Pancreas (tissue), 10 donors: ENCODE data around the gene HIVEP3. TPM values are rescaled to one million over a fixed set of nuclear protein-coding genes. Genes with fewer than 3 reads are reported as not detected.

Experiments
- ATAC-seq, 4 donors: fragments of 200-7000 bp; cut with Tn5 transposase; one replicate each; pipeline versions ENCODE4 v1.8.0 to v1.9.1; 2020; ENCODE audit warnings: mild to moderate bottlenecking in 4 of 4, moderate library complexity in 4 of 4
- DNase-seq, 6 donors: peaks; one replicate each; pipeline ENCODE4 v3.0.0-alpha.2; 2020
- FAIRE-seq: peaks from 2 replicates; lab custom pipeline; 2012; peaks lifted over from hg19 to GRCh38; lab: Jason Lieb, UNC
- H3K27ac ChIP-seq, 4 donors: fragments of 200-600 bp; sonication (generic); 1 replicate in 3 of 4; 2 replicates in 1 of 4; pipeline versions ENCODE4 v1.5.0 to v1.8.0; 2020
- H3K27me3 ChIP-seq, 4 donors: fragments of 200-600 bp; one replicate each; pipeline ENCODE4 v1.8.0; 2021
- H3K36me3 ChIP-seq, 3 donors: fragments of 200-600 bp; sonication (generic) in 1 of 3; one replicate each; pipeline versions ENCODE4 v1.5.0 to v1.8.0; 2020 to 2021
- H3K4me1 ChIP-seq, 3 donors: fragments of 200-600 bp; one replicate each; pipeline ENCODE4 v1.8.0; 2021
- H3K4me3 ChIP-seq, 4 donors: fragments of 200-600 bp; sonication (generic) in 2 of 4; one replicate each; pipeline versions ENCODE4 v1.5.0 to v1.8.0; 2020 to 2021
- H3K9me3 ChIP-seq, 4 donors: fragments of 200-600 bp; one replicate each; pipeline ENCODE4 v1.8.0; 2021
- WGBS, 2 donors: extraction: QIAGEN DNeasy Blood & Tissue Kit; methylation state at CpG; one replicate each; pipeline ENCODE4 v1.1.7; 2013; 5-methylcytosine and 5-hydroxymethylcytosine counted together
- intact Hi-C, 3 donors: fragments of 100-400 bp; cut with DNase I; formaldehyde crosslinking; loops; one replicate each; pipeline versions ENCODE4 v1.11.1 to v1.14.2; 2022
- polyA plus RNA-seq, 2 donors: library from polyadenylated mRNA; stranded (reverse); fragments of 200-250 nt; gene quantifications; one replicate each; pipeline ENCODE4 v1.2.3, GENCODE V29; 2013
- total RNA-seq, 6 donors: library from RNA; stranded (reverse); fragmentation: NEBNext Ultra II Directional in 4 of 6; extraction: Animal tissue kit (Norgen Biotek cat#: 25700) in 4 of 6; gene quantifications; one replicate each; pipeline versions ENCODE4 v1.2.1 to v1.2.4, GENCODE V29; 2021 to 2023
- TF ChIP-seq, protein P1 (sequence below), 4 donors: fragments of 200-600 bp; sonication (generic) in 3 of 4; IDR thresholded peaks; one replicate each; pipeline versions ENCODE4 v1.5.0 to v1.8.0; 2021; ENCODE audit warnings: antibody characterized with exemption in 4 of 4
- donor health status: healthy with polysubstance abuse.
- donor health status: DM: no; HTN: no; CAD: no; lungs with moderate emphysema.
- donor health status: DM: no; HTN: no; CAD: no.
- donor health status: control.
- donor health status: control.
- donor health status: Bipolar disorder and iron deficiency.
- donor health status: DM: yes; HTN: yes; CAD: no.
- donor health status: DM: no; HTN: no; CAD: no.
- donor health status: DM: no; HTN: no; CAD: no.
- donor health status: DM: yes; HTN: yes; CAD: no.

HIVEP3 gene
- total and polyA plus RNA-seq, 8 donors = 2.7 to 5.0 (median 3.1) TPM

DNA sequence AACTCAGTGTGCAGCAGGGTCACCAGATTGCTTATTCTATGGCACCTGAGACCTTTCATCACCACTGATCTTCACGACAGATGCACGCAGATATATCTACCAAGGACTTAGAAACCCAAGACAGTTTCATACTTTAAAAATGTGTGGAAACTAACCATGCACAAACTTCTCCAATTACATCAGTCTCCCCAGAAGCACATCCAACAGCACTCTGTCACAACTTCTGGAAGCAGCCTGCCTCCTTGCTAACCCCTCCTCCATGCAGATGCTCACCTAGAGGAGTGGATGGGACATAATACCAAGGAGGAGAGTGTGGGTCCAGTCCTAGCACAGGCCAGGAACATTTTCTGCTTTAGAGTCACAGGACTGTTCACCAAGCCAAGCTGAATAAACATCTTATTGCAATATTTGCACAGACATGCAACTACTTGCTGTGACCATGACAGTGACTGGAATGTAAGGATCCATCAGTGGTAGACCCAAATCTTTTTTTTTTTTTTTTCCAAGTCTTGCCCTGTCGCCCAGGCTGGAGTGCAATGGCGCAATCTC is 69.4 kb downstream of the HIVEP3 start:
- no peak overlapping the region for H3K27ac ChIP-seq
- H3K9me3 ChIP-seq = no peaks in the 10 kb centered on the region
- FAIRE-seq (no peak), DNase-seq (no peak), ATAC-seq (no peak)
- 94 to 96% methylated on average over 4 of the region's 4 CpGs for WGBS, 2 donors
- no peaks in the 10 kb centered on the region for H3K36me3 ChIP-seq
- no peak overlapping the region for H3K4me3 ChIP-seq
- intact Hi-C loops = no loop called here
- TF ChIP-seq, protein P1, sequence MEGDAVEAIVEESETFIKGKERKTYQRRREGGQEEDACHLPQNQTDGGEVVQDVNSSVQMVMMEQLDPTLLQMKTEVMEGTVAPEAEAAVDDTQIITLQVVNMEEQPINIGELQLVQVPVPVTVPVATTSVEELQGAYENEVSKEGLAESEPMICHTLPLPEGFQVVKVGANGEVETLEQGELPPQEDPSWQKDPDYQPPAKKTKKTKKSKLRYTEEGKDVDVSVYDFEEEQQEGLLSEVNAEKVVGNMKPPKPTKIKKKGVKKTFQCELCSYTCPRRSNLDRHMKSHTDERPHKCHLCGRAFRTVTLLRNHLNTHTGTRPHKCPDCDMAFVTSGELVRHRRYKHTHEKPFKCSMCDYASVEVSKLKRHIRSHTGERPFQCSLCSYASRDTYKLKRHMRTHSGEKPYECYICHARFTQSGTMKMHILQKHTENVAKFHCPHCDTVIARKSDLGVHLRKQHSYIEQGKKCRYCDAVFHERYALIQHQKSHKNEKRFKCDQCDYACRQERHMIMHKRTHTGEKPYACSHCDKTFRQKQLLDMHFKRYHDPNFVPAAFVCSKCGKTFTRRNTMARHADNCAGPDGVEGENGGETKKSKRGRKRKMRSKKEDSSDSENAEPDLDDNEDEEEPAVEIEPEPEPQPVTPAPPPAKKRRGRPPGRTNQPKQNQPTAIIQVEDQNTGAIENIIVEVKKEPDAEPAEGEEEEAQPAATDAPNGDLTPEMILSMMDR (IDR thresholded peaks at IDR 0.05) = no peak
- H3K27me3 ChIP-seq = no peaks in the 10 kb centered on the region
- H3K4me1 ChIP-seq = no peaks in the 10 kb centered on the region

- TF ChIP-seq, protein P1 (IDR thresholded peaks at IDR 0.05) = no peak
- no peak for FAIRE-seq
- Histone ChIP-seq H3K9me3 (no peaks in the 10 kb centered on the region), H3K4me3 (no peak overlapping the region), H3K27ac (no peak overlapping the region), H3K36me3 (no peaks in the 10 kb centered on the region), H3K27me3 (no peaks in the 10 kb centered on the region), H3K4me1 (no peaks in the 10 kb centered on the region)
- ATAC-seq = no peak
- 81 to 87% methylated on average over 7 of the region's 7 CpGs for WGBS, 2 donors
- no peak for DNase-seq
- intact Hi-C loops = no loop called here
Observed at GRCh38 chr1:41848216-41848952, 70.3 kb downstream of the HIVEP3 start.

- FAIRE-seq = no peak
- no peaks in the 10 kb centered on the region for H3K27me3 ChIP-seq
- TF ChIP-seq, protein P1 (IDR thresholded peaks at IDR 0.05) = no peak
- no peak for DNase-seq
- H3K27ac ChIP-seq = no peak overlapping the region
- H3K4me3 ChIP-seq = no peak overlapping the region
- 61 to 70% methylated on average over 2 of the region's 2 CpGs for WGBS, 2 donors
- no peaks in the 10 kb centered on the region for H3K36me3 ChIP-seq
- H3K4me1 ChIP-seq = no peaks in the 10 kb centered on the region
- H3K9me3 ChIP-seq = no peaks in the 10 kb centered on the region
- ATAC-seq = no peak
- intact Hi-C loops = no loop called here
Observed at GRCh38 chr1:41847733-41848132, 71.0 kb downstream of the HIVEP3 start.

DNA sequence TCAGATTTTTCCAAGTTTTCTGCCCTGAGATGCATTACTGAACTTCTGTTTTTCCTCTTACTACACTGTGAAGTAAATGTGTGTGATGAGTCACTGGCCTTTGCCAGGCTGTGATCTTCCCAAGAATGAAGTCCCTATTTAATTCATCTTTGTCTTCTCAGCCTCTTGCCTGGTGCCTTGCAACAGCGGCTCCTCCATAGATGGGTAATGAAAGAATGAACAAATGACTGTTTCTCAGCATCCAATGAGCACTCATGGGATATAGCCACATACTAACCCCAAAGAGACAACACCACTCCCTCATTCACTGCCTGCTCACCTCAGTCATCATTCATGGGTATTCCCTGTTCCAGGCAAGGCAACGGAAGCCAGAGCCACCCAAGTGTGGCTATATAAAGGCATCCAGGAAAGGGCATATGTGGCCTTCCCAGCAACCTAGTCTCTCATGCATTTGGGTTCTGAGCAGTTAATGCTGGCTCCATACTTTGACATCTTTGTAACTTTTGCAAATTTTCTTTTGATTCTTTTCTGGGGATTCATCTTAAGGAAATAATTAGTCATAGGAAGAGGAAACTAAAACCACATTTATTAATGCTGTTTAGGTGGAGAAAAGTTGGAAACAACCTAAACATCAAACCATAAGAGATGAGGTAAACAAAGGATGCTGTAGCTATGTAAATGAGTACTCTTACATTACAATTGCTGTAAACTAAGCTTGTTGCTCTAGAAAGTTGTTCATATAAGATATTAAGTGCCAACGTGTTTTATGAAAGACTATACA is 71.9 kb downstream of the HIVEP3 start:
- Histone ChIP-seq H3K9me3 (no peaks in the 10 kb centered on the region), H3K27me3 (no peaks in the 10 kb centered on the region), H3K4me1 (no peaks in the 10 kb centered on the region), H3K27ac (no peak overlapping the region), H3K4me3 (no peak overlapping the region), H3K36me3 (no peaks in the 10 kb centered on the region)
- 83 to 92% methylated on average over 3 of the region's 3 CpGs for WGBS, 2 donors
- DNase-seq (no peak), FAIRE-seq (no peak), ATAC-seq (no peak)
- TF ChIP-seq, protein P1 (IDR thresholded peaks at IDR 0.05) = no peak
- intact Hi-C loops = no loop called here
